Natural killer cell (primary cell): ENCODE data around the gene MAX. TPM values are rescaled to one million over a fixed set of nuclear protein-coding genes. Genes with fewer than 3 reads are reported as not detected.
A peak's percentile ranks its signal among the peaks of the same experiment; 100 is the strongest.

Experiments used
- ATAC-seq, 3 donors: fragments of 150-1000 bp in 2 of 3; fragments of 200-7000 bp in 1 of 3; cut with Tn5 transposase; 1 replicate in 1 of 3; 2 replicates in 2 of 3; pipeline ENCODE4 v1.10.0; 2021; ENCODE audit warnings: mild to moderate bottlenecking in 2 of 3, moderate library complexity in 2 of 3
- DNase-seq, 2 donors: peaks; one replicate each; pipeline versions ENCODE4 v3.0.0 to v3.0.0-alpha.2; 2013 to 2021; ENCODE audit warnings: mixed read lengths in 1 of 2
- H3K27ac ChIP-seq: one replicate; pipeline ENCODE4 v1.5.1; 2013; ENCODE audit warnings: mild to moderate bottlenecking, low read length
- H3K27me3 ChIP-seq: one replicate; pipeline ENCODE4 v1.6.1; 2013; ENCODE audit warnings: low read length; ENCODE audit not compliant: control insufficient read depth, insufficient read depth
- H3K36me3 ChIP-seq: one replicate; pipeline ENCODE4 v1.6.1; 2013; ENCODE audit warnings: low read length; ENCODE audit not compliant: control insufficient read depth, insufficient read depth
- H3K4me1 ChIP-seq: one replicate; pipeline ENCODE4 v1.6.1; 2013; ENCODE audit warnings: low read length; ENCODE audit not compliant: control insufficient read depth, insufficient read depth
- H3K4me3 ChIP-seq: one replicate; pipeline ENCODE4 v1.5.1; 2013; ENCODE audit warnings: low read length
- H3K9me3 ChIP-seq: one replicate; pipeline ENCODE4 v1.6.1; 2013; ENCODE audit warnings: low read length; ENCODE audit not compliant: control insufficient read depth, insufficient read depth
- H3K27ac Mint-ChIP-seq, 2 donors: one replicate each; pipeline ENCODE4 v1.8.0; 2022; ENCODE audit warnings: mild to moderate bottlenecking in 2 of 2, mixed read lengths in 2 of 2, moderate library complexity in 1 of 2
- H3K27me3 Mint-ChIP-seq, 2 donors: one replicate each; pipeline ENCODE4 v1.8.0; 2022; ENCODE audit warnings: low read depth in 2 of 2, mixed read lengths in 2 of 2
- H3K36me3 Mint-ChIP-seq: one replicate; pipeline ENCODE4 v1.8.0; 2022; ENCODE audit warnings: mixed read lengths
- H3K4me1 Mint-ChIP-seq, 2 donors: one replicate each; pipeline ENCODE4 v1.8.0; 2022; ENCODE audit warnings: mixed read lengths in 2 of 2
- H3K4me3 Mint-ChIP-seq: one replicate; pipeline ENCODE4 v1.8.0; 2022; ENCODE audit warnings: mild to moderate bottlenecking, moderate library complexity, mixed read lengths
- H3K9me3 Mint-ChIP-seq, 2 donors: one replicate each; pipeline ENCODE4 v1.8.0; 2022; ENCODE audit warnings: mixed read lengths in 2 of 2
- whole genome bisulfite sequencing: methylation state at CpG from one replicate; pipeline ENCODE4 v1.1.7; 2013; ENCODE audit warnings: missing lambda C conversion rate; ENCODE audit not compliant: insufficient coverage; 5-methylcytosine and 5-hydroxymethylcytosine counted together
- intact Hi-C: fragments of 100-400 bp; cut with micrococcal nuclease; formaldehyde crosslinking; loops from one replicate; pipeline ENCODE4 v1.14.2; 2022
- total RNA-seq, 4 donors: library from RNA; stranded (reverse); fragments of 120-200 nt in 1 of 4; gene quantifications; one replicate each; pipeline versions ENCODE4 v1.2.3 to v1.2.4, GENCODE V29; 2013 to 2022
- TF ChIP-seq, protein P1 (sequence below): fragments of 200-600 bp; IDR thresholded peaks from one replicate; pipeline ENCODE4 v1.8.0; 2022; ENCODE audit warnings: antibody characterized with exemption

MAX gene
- total RNA-seq, 3 donors from 2014 or later (not counting 1 experiment from before 2014, with no cell fraction given): 162 to 208 (median 191) TPM

DNA sequence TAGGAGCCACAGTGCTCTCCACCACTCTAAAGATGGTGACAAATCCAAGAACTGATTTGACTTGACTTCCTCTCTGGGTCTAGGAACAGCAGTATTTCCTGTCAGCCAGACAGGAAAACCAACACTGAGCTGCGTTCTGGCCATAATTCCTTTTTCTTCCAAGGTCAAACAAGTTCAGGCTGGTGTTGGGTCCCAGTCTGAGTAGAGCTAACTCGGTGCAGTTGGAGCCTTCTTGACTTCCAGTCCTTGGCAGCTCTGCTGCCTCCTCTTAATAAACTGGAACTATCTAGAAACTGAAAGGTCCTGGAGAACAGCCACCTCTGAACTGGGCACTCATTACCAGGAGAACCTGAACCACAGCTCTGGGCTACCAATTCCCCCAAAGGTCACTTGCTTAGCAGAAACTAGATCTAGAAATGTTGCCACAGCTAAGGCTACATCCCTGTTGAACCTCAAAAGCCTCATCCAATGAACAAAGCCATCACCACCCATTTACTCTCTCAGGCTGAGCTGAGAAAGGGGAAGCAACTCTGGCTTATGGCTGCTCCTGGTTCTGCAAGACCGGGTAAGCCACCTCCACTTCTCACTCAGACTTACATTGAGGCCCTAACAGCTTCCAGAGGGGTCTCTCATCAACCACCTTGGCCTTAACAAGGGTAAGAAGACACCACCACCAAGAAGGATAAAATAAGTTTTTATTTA is 27.7 kb downstream of the MAX start:
- intact Hi-C loops: no loop called here
- no peaks in the 10 kb centered on the region for H3K9me3 ChIP-seq
- H3K4me1 ChIP-seq: peaks cover 12% of the 10 kb centered on the region
- Mint-ChIP-seq H3K9me3 (no peaks in the 10 kb centered on the region), H3K27me3 (no peaks in the 10 kb centered on the region), H3K36me3 (no peaks in the 10 kb centered on the region), H3K4me3 (no peak overlapping the region), H3K4me1 (peaks cover 37 to 38% of the 10 kb centered on the region in 2 donors), H3K27ac (peak overlapping the region; percentile 22 to 53)
- 27% methylated on average over 3 of the region's 3 CpGs for WGBS
- H3K36me3 ChIP-seq: peaks cover 44% of the 10 kb centered on the region
- ATAC-seq (peak in 2 of 3 donors; percentile 15 to 53), DNase-seq (no peak)
- H3K4me3 ChIP-seq: no peak overlapping the region
- TF ChIP-seq, protein P1, sequence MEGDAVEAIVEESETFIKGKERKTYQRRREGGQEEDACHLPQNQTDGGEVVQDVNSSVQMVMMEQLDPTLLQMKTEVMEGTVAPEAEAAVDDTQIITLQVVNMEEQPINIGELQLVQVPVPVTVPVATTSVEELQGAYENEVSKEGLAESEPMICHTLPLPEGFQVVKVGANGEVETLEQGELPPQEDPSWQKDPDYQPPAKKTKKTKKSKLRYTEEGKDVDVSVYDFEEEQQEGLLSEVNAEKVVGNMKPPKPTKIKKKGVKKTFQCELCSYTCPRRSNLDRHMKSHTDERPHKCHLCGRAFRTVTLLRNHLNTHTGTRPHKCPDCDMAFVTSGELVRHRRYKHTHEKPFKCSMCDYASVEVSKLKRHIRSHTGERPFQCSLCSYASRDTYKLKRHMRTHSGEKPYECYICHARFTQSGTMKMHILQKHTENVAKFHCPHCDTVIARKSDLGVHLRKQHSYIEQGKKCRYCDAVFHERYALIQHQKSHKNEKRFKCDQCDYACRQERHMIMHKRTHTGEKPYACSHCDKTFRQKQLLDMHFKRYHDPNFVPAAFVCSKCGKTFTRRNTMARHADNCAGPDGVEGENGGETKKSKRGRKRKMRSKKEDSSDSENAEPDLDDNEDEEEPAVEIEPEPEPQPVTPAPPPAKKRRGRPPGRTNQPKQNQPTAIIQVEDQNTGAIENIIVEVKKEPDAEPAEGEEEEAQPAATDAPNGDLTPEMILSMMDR: no peak
- no peak overlapping the region for H3K27ac ChIP-seq
- no peaks in the 10 kb centered on the region for H3K27me3 ChIP-seq

DNA sequence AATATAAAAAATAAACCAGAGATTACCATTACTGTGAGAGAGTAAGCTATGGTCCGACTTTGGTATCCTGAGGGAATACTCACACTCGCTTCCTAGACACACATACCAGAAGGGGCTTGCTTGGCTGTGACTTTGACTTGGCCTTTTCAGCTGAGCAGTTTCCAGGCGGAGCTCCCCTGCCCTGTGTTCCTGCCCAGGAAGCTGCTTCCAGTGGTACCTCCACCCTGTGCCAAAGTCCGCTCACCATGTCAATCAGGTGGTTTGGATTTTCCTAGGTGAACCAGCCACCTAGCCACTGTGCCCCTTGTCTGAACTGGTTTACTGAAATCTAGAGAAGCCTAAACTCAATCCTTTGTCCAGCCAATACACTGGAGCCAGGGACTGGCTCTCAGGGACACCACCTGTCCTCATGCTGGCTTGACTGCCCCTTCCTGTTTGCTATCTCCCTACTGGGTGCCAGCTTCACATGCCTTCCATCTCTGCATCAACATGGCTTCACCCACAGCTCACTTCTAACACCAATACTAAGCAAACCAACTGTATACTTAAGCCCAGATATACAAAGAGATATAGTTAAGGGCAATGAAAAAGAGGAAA is 28.6 kb downstream of the MAX start:
- Mint-ChIP-seq H3K36me3 (no peaks in the 10 kb centered on the region), H3K9me3 (no peaks in the 10 kb centered on the region), H3K27ac (peak overlapping the region; percentile 22 to 53), H3K4me1 (peaks cover 30 to 31% of the 10 kb centered on the region in 2 donors), H3K27me3 (no peaks in the 10 kb centered on the region), H3K4me3 (no peak overlapping the region)
- no peaks in the 10 kb centered on the region for H3K27me3 ChIP-seq
- H3K4me1 ChIP-seq: peaks cover 5% of the 10 kb centered on the region
- no peak overlapping the region for H3K27ac ChIP-seq
- DNase-seq: no peak
- ATAC-seq: no peak
- no peaks in the 10 kb centered on the region for H3K9me3 ChIP-seq
- intact Hi-C loops: no loop called here
- TF ChIP-seq, protein P1: no peak
- H3K4me3 ChIP-seq: no peak overlapping the region
- WGBS: over 99% methylated on average over 4 of the region's 4 CpGs
- peaks cover 47% of the 10 kb centered on the region for H3K36me3 ChIP-seq

DNA sequence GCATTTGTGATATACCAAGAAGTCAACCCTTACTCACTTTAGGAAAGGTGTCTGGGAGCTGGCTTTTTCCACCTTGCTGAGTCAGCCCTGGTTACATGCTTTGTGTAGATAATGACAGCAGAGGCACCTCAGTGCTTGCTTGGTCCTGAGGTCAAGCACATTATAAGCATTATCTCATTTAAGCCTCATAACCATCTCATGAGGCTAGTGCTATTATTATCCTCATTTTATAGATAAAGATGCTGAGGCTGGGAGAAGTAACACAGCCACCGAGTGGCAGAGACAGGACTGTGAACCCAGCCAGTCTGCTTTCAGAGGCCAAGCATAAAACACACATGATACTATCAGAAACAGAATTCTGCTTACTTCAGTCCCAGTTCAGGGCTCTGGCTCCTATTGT is 29.4 kb downstream of the MAX start:
- intact Hi-C loops: no loop called here
- no peak overlapping the region for H3K4me3 Mint-ChIP-seq
- Histone ChIP-seq H3K9me3 (no peaks in the 10 kb centered on the region), H3K27me3 (no peaks in the 10 kb centered on the region), H3K27ac (no peak overlapping the region), H3K36me3 (peaks cover 47% of the 10 kb centered on the region), H3K4me3 (no peak overlapping the region), H3K4me1 (peaks cover 5% of the 10 kb centered on the region)
- H3K36me3 Mint-ChIP-seq: no peaks in the 10 kb centered on the region
- no peak for DNase-seq
- 83% methylated on average over 1 of the region's 1 CpG for WGBS
- H3K4me1 Mint-ChIP-seq: peaks cover 32 to 34% of the 10 kb centered on the region in 2 donors
- peak overlapping the region; percentile 22 to 53 for H3K27ac Mint-ChIP-seq
- no peaks in the 10 kb centered on the region for H3K27me3 Mint-ChIP-seq
- TF ChIP-seq, protein P1: no peak
- no peaks in the 10 kb centered on the region for H3K9me3 Mint-ChIP-seq
- no peak for ATAC-seq
